Stimulated activated CD4-positive, alpha-beta T cell treated with anti-CD3 and anti-CD28 coated beads, Interleukin-1b, Interleukin-23, amount 100 ng/mL, for 48 hours (primary cell): ENCODE measurements around the gene SLC23A1.
"Not testable (repeated sequence)": the region's sequence is repeated elsewhere in the genome, so short reads cannot be mapped to it uniquely, and the experiment has no call there.

Source experiments
- DNase-seq: peaks from one replicate; pipeline ENCODE4 v3.0.0-alpha.2; 2020

The SLC23A1 gene

DNA sequence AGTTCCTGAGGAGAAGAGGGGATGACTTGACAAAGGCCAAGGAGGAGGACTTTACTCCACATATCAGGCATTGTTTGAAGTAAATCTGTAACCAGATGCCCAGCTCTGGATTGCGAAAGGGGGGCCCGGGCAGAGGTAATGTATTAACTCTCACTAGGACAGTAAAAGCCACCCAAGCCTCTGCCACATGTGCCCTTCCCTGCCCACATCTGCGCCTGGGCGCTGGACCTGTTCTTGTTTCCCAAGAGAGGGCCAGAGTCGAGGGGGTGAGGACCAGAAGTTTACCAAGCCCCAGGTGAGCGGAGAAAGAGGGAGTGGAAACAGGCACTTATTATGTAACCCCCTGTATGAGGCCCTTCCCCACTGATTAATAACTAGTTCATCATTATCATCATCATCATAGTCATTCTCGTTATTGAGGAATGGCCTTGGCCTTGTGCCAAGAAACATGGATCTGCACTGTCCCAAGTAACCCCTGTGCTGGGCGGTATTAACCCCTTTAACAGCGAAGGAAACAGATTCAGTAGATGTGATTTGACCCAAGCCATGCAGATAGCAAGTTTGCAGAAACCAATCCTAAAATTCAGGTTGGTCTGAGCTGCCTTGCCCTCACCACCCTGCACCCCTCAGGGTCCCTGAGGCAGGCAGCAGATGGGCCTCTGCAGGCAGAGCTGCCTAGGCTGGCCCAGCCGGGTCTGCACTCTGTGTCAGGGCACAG is at the start of gene SLC23A1:
Gene SLC23A1, minus strand, starts transcription at position 23 of the 718 bp plus-strand sequence. CDS start 44 bp downstream, outside the sequence.
- no peak for DNase-seq

DNA sequence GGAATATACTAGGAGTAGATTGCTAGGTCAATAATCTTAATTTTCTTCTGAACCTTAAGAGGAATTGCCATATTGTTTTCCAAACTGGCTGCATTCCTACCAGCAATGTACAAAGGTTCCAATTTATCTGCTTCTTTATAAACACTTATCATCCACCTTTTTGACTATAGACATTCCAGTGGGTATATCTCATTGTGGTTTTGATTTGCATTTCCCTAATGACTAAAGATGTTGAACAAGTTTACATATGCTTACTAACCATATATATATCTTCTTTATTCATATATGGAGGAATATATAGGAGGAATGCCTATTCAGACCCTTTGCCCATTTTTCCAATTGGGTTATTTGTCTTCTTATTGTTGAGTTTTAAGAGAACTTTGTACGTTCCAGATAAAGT is 48.6 kb upstream of the SLC23A1 start:
- DNase-seq, result no peak

DNA sequence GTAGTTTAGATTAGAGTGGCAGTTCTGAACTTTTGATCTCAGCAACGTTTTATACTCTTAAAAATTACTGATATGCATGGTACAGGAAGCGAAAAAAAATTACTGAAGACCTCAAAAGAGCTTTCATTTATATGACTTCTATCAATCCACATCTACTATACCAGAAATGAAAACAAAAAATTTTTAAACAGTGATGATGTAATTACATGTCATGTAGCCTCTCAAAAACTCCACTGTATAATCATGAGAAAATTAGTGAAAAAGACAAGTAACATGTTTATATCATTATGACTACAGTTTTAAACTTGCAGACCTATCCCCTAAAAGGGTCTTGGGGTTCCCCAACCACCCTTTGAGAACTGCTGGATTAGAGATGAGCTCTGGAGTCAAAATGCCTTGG is 46.9 kb upstream of the SLC23A1 start:
- DNase-seq, result no peak

DNA sequence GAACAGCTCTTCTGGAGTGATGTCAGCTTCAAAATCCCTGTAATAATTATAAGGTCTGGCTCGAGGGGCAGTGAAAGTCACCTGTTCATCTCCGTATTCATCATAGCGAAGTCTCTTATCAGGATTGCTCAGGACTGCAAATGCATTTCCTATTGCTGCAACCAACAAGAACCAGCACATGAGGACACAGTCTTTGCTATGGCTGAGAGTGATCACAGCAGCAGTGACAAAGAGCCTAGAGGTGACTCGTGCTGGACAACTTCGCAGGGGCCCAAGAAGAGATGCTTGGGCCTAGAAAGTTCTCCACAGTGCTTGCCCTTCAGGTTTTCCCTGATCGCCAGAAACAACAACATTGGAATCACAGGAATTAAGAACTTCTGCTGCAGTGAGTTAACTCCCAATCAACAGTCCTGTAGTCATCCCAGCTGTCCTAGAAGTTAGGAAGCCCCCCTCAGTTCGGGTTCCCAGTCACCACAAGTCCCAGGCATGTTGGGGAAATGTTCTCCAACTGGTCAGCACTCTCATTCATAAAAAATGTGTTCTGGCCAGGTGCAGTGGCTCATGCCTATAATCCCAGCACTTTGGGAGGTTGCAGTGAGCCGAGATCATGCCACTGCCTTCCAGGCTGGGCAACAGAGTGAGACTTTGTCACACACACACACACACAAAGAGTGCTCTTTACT is 43.2 kb upstream of the SLC23A1 start:
- DNase-seq, result no peak

- DNase-seq, result no peak
Measured at GRCh38 chr5:139425497-139425896, 42.4 kb upstream of the SLC23A1 start.

DNA sequence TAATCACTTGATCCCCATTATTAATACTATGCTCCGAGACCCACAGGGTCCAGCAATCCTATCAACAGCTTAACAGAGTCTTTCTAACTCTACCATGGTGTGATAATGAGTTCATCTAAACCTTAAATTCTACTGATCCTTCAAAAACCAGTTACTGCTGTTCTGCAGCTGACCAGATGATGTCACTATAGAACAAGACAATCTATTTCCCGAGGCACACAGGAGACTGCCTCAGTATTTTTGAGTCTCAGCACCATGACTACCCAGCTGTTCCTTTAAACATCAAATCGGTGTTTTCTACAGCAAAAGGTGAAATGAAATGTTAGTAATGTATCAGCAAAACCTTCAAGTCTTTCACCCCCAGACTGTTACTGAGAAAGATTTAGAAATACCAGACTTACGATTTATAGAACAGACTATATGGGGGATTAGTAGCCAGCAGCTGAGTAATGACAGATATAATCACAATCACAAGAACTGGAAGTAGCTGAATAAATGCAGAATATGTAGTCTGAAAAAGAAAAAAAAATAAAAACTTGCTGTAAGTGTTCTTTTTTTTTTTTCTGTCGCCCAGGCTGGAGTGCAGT is 39.3 kb upstream of the SLC23A1 start:
- DNase-seq, result no peak

GRCh38 chr5:139419226-139420192 is 36.4 kb upstream of the SLC23A1 start:
- no peak for DNase-seq

GRCh38 chr5:139418793-139419192 is 35.7 kb upstream of the SLC23A1 start:
- DNase-seq, result no peak

DNA sequence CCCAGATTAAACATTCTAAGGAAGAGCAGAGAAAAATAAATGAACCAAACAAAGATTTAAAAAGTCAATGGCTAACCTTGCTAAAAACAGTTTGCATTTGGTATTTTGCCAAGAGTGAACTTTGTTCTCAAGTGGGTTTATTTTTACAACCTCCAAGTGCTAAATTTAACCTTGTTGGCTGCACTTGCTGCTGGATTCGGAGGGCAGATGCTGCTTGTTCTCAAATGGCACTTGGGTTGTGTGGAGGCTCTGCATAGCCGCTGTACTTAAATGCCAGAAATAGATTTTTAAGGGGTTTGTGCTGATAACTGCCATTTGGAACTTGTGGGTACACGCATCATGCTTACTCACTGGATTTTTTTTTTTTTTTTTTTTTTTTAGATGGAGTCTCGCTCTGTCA is 34.1 kb upstream of the SLC23A1 start:
- DNase-seq, result no peak

- no peak for DNase-seq
Measured at GRCh38 chr5:139416651-139417050, 33.6 kb upstream of the SLC23A1 start.

DNA sequence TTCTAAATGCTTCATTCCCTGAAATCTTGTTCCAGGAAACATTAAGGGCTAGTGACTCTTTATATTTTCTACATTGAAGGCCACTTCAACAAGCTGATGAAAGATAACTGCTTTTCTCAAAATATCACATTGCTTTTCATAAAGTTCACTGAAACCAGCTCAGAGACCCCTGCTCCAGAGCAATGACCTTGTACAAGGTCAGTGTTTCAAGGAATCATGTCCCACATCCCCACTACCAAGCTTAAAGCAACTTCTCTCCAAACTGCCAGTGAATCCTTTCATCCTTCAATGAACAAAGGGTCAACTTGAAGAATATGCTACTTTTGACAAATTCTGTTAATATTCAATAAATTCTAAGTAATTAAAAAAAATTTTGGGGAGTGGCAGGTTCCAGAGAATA is 32.8 kb upstream of the SLC23A1 start:
- no peak for DNase-seq

DNA sequence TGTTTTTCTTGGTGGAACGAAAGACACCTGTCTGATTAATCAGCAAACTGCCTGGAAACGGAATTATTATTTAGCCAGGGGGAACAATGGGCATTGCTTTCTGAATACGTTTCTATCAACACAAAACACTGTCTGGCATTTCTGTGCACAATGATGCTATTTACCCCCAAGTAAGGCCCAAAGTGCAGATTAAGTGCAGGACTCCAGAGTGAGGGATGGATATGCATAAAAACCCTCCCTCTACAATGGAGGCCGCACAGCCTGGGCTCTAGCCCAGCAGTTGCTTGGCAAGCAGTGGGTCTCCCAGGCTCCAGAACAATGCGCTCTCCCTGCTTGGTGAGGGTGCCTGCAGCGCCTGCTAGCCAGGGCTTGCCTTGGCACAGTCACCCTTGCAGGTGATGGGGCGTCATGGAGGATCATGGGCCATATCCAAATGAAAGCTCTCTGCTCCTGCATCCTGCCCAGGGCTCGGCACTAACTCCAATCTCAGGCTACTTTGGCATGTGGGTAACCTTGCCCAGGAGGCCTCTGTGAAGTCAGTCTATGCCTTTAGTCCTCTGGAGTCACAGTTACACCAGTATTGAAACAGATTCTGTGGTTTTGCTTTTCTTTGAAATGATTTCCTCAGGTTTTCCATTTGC is 32.2 kb upstream of the SLC23A1 start:
- DNase-seq, result peak; percentile 66

DNA sequence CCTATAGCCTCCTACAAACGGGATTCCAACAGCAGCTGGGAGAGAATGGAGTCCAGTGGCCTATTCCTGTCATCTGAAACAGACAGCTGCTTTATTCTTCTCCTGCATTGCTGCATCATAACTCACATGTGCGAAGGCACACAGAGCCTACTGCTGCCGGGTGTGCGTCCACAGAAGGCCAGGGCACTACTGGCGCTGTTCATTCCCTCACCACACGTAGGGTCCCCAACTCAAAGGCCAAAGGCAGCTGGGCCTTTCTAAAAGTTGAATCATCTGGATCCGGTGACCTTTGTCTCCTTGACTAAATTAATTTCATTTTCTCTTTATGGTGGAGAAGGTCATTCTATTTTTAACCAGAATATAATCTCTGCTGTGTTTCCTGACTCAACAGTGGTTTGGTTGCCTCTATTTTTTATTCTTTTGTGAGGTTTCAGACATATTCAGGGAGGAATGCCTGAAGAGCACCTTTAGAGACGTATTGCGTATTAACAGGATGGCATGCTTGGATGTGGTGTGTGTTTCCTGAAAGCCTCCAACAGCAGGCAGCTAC is 31.6 kb upstream of the SLC23A1 start:
- DNase-seq, result no peak

GRCh38 chr5:139413963-139414362 is 30.9 kb upstream of the SLC23A1 start:
- DNase-seq, result no peak

DNA sequence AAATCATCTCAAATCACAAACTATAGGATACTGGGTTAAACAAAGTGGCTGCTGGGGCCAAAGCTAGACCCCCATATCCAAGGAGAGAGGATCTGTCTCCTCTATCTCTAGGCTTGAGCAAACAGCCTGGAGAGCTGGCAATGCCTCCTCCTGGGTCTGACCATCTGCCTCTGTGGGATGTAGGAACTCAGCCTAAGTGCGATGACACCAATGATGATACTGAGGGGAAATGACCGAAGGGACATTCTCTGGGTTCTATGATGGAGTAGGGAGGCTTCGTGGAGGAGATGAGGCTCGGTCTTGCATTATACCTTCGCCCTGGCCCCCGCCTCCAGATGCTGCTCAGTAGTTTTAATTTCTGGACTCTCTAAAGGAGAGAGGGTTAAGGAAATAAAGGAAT is 30.1 kb upstream of the SLC23A1 start:
- no peak for DNase-seq

- DNase-seq, result no peak
Measured at GRCh38 chr5:139410993-139411828, 28.1 kb upstream of the SLC23A1 start.

GRCh38 chr5:139410121-139410992 is 27.3 kb upstream of the SLC23A1 start:
- no peak for DNase-seq

DNA sequence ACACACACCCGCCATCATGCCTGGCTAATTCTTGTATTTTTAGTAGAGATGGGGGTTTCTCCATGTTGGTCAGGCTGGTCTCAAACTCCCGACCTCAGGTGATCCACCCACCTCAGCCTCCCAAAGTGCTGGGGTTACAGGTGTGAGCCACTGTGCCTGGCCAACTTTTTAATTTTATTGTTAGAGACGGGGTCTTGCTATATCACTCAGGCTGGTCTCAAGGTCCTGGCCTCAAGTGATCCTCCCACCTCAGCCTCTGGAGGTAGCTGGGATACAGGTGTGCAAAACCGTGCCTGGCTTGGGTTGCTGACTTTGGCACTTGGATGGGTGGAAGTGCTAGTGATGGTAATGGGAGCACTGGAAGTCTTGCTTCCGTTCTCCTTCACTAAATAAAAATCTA is 26.0 kb upstream of the SLC23A1 start:
- not testable (repeated sequence) for DNase-seq

- no peak for DNase-seq
Measured at GRCh38 chr5:139408191-139408590, 25.1 kb upstream of the SLC23A1 start.

DNA sequence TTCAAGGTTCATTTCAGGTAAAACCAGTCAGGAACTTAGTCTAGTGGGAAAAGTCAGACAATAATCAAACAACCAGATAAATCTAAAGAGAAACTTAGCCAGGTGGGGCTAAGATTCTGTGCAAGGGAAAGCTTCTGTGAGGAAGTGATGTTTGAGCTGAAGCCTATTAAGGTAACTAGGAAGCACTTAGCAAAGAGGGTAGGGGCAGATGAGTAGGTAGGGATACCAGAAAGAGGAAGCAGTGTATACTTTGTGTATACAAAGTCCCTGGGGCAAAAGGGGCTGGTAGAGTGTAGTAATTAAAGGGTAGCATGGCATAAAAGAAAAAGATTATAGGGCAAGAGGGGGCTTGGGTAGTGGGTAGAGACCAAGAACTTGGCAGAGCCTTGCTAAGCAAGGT is 24.4 kb upstream of the SLC23A1 start:
- no peak for DNase-seq
